A549 (cell line): ENCODE results near the gene TNRC6B. TPM values are rescaled to one million over a fixed set of nuclear protein-coding genes. Genes with fewer than 3 reads are reported as not detected.

Experiments used
- ATAC-seq, 2 experiments: fragments of 200-7000 bp in 1 of 2; fragments of >200 bp in 1 of 2; cut with Nextera tagmentation in 1 of 2; cut with Tn5 transposase in 1 of 2; 3 replicates each; pipeline versions ENCODE4 v1.8.0 to v1.9.1; 2018 to 2020; ENCODE audit warnings: mild to moderate bottlenecking in 1 of 2, moderate library complexity in 1 of 2
- CTCF ChIA-PET: fragments of 300-600 bp; sonication (Branson Sonifier 250); formaldehyde crosslinking; extraction: SDS; loops from one replicate; lab custom pipeline; 2021; ENCODE audit warnings: antibody characterized with exemption, inconsistent platforms; lab: Yijun Ruan, JAX
- POLR2A ChIA-PET: fragments of 350-600 bp; formaldehyde crosslinking; extraction: SDS; loops from one replicate; lab custom pipeline; 2021; ENCODE audit warnings: antibody characterized with exemption, inconsistent platforms; lab: Yijun Ruan, JAX
- DNase-seq, 2 experiments: peaks; one replicate each; pipeline versions ENCODE4 v3.0.0 to v3.0.0-alpha.2; 2011 to 2016; ENCODE audit warnings: low read depth in 1 of 2, low spot score in 1 of 2
- FAIRE-seq: peaks from 2 replicates; lab custom pipeline; 2011; peaks lifted over from hg19 to GRCh38; lab: Jason Lieb, UNC
- H3K27ac ChIP-seq, 2 experiments: fragments of >200 bp; sonication (Bioruptor Twin); formaldehyde crosslinking; 3 replicates each; pipeline ENCODE4 v1.5.1; 2016 to 2017
- H3K4me1 ChIP-seq: fragments of >200 bp; sonication (Bioruptor Twin); formaldehyde crosslinking; 3 replicates; pipeline ENCODE4 v1.6.1; 2016
- H3K4me2 ChIP-seq: fragments of >200 bp; sonication (Bioruptor Twin); formaldehyde crosslinking; 3 replicates; pipeline ENCODE4 v1.6.1; 2016
- H3K4me3 ChIP-seq: fragments of >200 bp; sonication (Bioruptor Twin); formaldehyde crosslinking; 3 replicates; pipeline ENCODE4 v1.5.1; 2016
- H3K9me3 ChIP-seq: fragments of >200 bp; sonication (Bioruptor Twin); formaldehyde crosslinking; 3 replicates; pipeline ENCODE4 v1.6.1; 2016
- CBX8 ChIP-seq: fragments of 200-600 bp; sonication (generic); IDR thresholded peaks from 2 replicates; pipeline ENCODE4 v1.6.1; 2016
- EHF ChIP-seq: fragments of 250-450 bp; sonication (Bioruptor Pico); IDR thresholded peaks from 2 replicates; pipeline ENCODE4 v1.5.0; 2020; ENCODE audit warnings: mild to moderate bottlenecking
- EP300 ChIP-seq, 2 experiments: fragments of >200 bp; sonication (Bioruptor Twin); formaldehyde crosslinking; IDR thresholded peaks; 2 replicates in 1 of 2; 3 replicates in 1 of 2; pipeline ENCODE4 v1.6.1; 2016 to 2017
- FOSB ChIP-seq: fragments of 250-450 bp; sonication (Bioruptor Pico); IDR thresholded peaks from 2 replicates; pipeline ENCODE4 v1.5.0; 2020; ENCODE audit warnings: mild to moderate bottlenecking, moderate library complexity
- FOXS1 ChIP-seq: fragments of 250-450 bp; sonication (Bioruptor Pico); IDR thresholded peaks from 2 replicates; pipeline ENCODE4 v1.5.0; 2020; ENCODE audit warnings: mild to moderate bottlenecking, moderate library complexity
- HDAC2 ChIP-seq: fragments of 200-600 bp; sonication (generic); IDR thresholded peaks from 2 replicates; pipeline ENCODE4 v1.6.1; 2016
- HMGXB4 ChIP-seq: fragments of 250-450 bp; sonication (Bioruptor Pico); IDR thresholded peaks from 2 replicates; pipeline ENCODE4 v1.5.0; 2021; ENCODE audit warnings: mild to moderate bottlenecking, moderate library complexity, borderline replicate concordance
- HOXB13 ChIP-seq: fragments of 250-450 bp; sonication (Bioruptor Pico); IDR thresholded peaks from 2 replicates; pipeline ENCODE4 v1.5.0; 2020; ENCODE audit warnings: low read depth, mild to moderate bottlenecking, moderate library complexity
- HOXB5 ChIP-seq: fragments of 250-450 bp; sonication (Bioruptor Pico); IDR thresholded peaks from 2 replicates; pipeline ENCODE4 v1.5.0; 2020; ENCODE audit warnings: mild to moderate bottlenecking, moderate library complexity
- NPAS2 ChIP-seq: fragments of 250-450 bp; sonication (Bioruptor Pico); IDR thresholded peaks from 2 replicates; pipeline ENCODE4 v1.8.0; 2022; ENCODE audit warnings: mild to moderate bottlenecking, moderate library complexity, borderline replicate concordance
- RAD21 ChIP-seq, 2 experiments: fragments of >200 bp in 1 of 2; sonication (Bioruptor Twin) in 1 of 2; formaldehyde crosslinking in 1 of 2; IDR thresholded peaks in 1 of 2; conservative IDR thresholded peaks in 1 of 2; 2 replicates in 1 of 2; 3 replicates in 1 of 2; pipeline ENCODE4 v1.6.1; 2012 to 2018; ENCODE audit warnings: inconsistent platforms in 1 of 2
- REST ChIP-seq: fragments of 200-600 bp; sonication (generic); IDR thresholded peaks from 2 replicates; pipeline ENCODE4 v1.6.1; 2016; ENCODE audit warnings: antibody characterized with exemption, mild to moderate bottlenecking, moderate library complexity
- RFX5 ChIP-seq: fragments of 450-650 bp; IDR thresholded peaks from 2 replicates; pipeline ENCODE4 v1.7.1; 2014; ENCODE audit warnings: antibody characterized with exemption, mild to moderate bottlenecking, moderate library complexity
- ZC3H11A ChIP-seq: fragments of 450-650 bp; IDR thresholded peaks from 2 replicates; pipeline ENCODE4 v1.6.1; 2014; ENCODE audit warnings: antibody characterized with exemption, mild to moderate bottlenecking
- ZFP36 ChIP-seq: fragments of 450-650 bp; IDR thresholded peaks from 2 replicates; pipeline ENCODE4 v1.6.1; 2014; ENCODE audit warnings: borderline replicate concordance; ENCODE audit not compliant: partially characterized antibody
- ZSCAN20 ChIP-seq: fragments of 250-450 bp; sonication (Bioruptor Pico); IDR thresholded peaks from 2 replicates; pipeline ENCODE4 v1.8.0; 2022; ENCODE audit warnings: mild to moderate bottlenecking, moderate library complexity
- WGBS: methylation state at CpG from one replicate; pipeline ENCODE4 v1.1.6; 2017; ENCODE audit errors: missing lambda C conversion rate; 5-methylcytosine and 5-hydroxymethylcytosine counted together
- polyA plus RNA-seq, 4 experiments: library from polyadenylated mRNA; depleted of rRNA in 3 of 4; stranded (reverse); fragments of >200 nt; fragmentation: RNase III in 1 of 4; extraction: RNeasy Plus Mini Kit Qiagen cat#74134 plus additional on column Dnase treatment in 1 of 4; gene quantifications; 2 replicates in 3 of 4; 3 replicates in 1 of 4; pipeline ENCODE4 v1.2.3, GENCODE V29; 2011 to 2017
- TF ChIP-seq, protein P1 (sequence below): fragments of >200 bp; sonication (Bioruptor Twin); formaldehyde crosslinking; IDR thresholded peaks from 3 replicates; pipeline ENCODE4 v1.5.1; 2016
- TF ChIP-seq, protein P2 (sequence below): IDR thresholded peaks from 2 replicates; pipeline ENCODE4 v1.6.1; 2012

The TNRC6B gene
- polyA plus RNA-seq, 2 of the 4 experiments (the other 2 are of a cell fraction) = 4.9 to 5.0 TPM

DNA sequence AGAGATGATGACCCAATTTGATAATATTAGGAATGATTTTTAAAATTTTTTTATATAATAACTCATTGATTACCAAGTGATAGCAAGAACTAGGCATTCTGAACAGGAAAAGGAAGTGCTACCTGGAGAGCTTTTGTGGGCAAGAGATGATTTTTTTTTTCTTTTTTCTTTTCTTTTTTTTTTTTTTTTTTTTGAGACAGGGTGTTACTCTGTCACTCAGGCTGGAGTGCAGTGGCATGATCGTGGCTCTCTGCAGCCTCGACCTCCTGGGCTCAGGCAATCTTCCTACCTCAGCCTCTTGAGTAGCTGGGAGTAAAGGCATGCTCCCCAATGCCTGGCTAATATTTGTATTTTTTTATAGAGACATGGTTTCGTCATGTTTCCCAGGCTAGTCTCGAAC, 40.4 kb downstream of the TNRC6B start (continued):
- TF ChIP-seq, protein P1, sequence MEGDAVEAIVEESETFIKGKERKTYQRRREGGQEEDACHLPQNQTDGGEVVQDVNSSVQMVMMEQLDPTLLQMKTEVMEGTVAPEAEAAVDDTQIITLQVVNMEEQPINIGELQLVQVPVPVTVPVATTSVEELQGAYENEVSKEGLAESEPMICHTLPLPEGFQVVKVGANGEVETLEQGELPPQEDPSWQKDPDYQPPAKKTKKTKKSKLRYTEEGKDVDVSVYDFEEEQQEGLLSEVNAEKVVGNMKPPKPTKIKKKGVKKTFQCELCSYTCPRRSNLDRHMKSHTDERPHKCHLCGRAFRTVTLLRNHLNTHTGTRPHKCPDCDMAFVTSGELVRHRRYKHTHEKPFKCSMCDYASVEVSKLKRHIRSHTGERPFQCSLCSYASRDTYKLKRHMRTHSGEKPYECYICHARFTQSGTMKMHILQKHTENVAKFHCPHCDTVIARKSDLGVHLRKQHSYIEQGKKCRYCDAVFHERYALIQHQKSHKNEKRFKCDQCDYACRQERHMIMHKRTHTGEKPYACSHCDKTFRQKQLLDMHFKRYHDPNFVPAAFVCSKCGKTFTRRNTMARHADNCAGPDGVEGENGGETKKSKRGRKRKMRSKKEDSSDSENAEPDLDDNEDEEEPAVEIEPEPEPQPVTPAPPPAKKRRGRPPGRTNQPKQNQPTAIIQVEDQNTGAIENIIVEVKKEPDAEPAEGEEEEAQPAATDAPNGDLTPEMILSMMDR = no peak
- no peak for TF ChIP-seq EP300 (IDR thresholded peaks at IDR 0.05)

- no peak overlapping the region for H3K4me2 ChIP-seq
- CTCF ChIA-PET = interaction anchor here (0.7 kb wide), 1 partner anchor 754 kb away, joined by 3 read pairs; no protein-coding TSS in a partner anchor
- H3K4me3 ChIP-seq = no peak overlapping the region
- H3K27ac ChIP-seq = no peak overlapping the region
- no peak for ATAC-seq
- WGBS = 82% methylated on average over 6 of the region's 6 CpGs
- TF ChIP-seq FOSB (CRISPR knock-in tag) (no peak), FOXS1 (no peak), REST (no peak), CBX8 (no peak), EHF (CRISPR knock-in tag) (no peak), ZSCAN20 (CRISPR knock-in tag) (no peak), HOXB5 (no peak), RFX5 (no peak), HDAC2 (no peak), ZC3H11A (no peak), HMGXB4 (CRISPR knock-in tag) (no peak), HOXB13 (no peak), NPAS2 (CRISPR knock-in tag) (no peak), ZFP36 (no peak), RAD21 (conservative IDR thresholded peaks at IDR 0.05 in 1 of 2, IDR thresholded peaks at IDR 0.05 in 1 of 2) (no peak)
- TF ChIP-seq, protein P2, sequence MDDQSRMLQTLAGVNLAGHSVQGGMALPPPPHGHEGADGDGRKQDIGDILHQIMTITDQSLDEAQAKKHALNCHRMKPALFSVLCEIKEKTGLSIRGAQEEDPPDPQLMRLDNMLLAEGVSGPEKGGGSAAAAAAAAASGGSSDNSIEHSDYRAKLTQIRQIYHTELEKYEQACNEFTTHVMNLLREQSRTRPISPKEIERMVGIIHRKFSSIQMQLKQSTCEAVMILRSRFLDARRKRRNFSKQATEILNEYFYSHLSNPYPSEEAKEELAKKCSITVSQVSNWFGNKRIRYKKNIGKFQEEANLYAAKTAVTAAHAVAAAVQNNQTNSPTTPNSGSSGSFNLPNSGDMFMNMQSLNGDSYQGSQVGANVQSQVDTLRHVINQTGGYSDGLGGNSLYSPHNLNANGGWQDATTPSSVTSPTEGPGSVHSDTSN = no peak
- TF ChIP-seq, all 56 proteins: peak for 0
- no peak for FAIRE-seq
- peaks cover 9% of the 10 kb centered on the region; the same call in 1 of the 3 replicates for H3K4me1 ChIP-seq
- H3K9me3 ChIP-seq = no peaks in the 10 kb centered on the region
- POLR2A ChIA-PET = no interaction called here
- no peak for DNase-seq
Observed at GRCh38 chr22:40218723-40219294, 41.1 kb downstream of the TNRC6B start.
